HG02763 (cell line): ENCODE measurements around the gene LIN9.

ENCODE experiments used
- ATAC-seq: cut with Tn5 transposase; IDR thresholded peaks from one replicate; pipeline ENCODE4 v1.9.1; 2021; ENCODE audit warnings: mild to moderate bottlenecking, moderate library complexity; ENCODE audit not compliant: unreplicated experiment

Gene LIN9

GRCh38 chr1:226181996-226182714 lies 126.8 kb downstream of the LIN9 start:
- ATAC-seq = no peak
